ENCODE data around the gene GALK2.
"Not testable (repeated sequence)": the region's sequence is repeated elsewhere in the genome, so short reads cannot be mapped to it uniquely, and the experiment has no call there.

The GALK2 gene

GRCh38 chr15:49168016-49168415 is 2.0 kb upstream of the GALK2 start:
- no peak for DNase-seq

- no peak for DNase-seq
These were observed 1.7 kb downstream of the GALK2 start for GRCh38 chr15:49171790-49172189.

- no peak for DNase-seq
These were observed 4.9 kb downstream of the GALK2 start for GRCh38 chr15:49174902-49175301.

GRCh38 chr15:49175582-49176397 is 5.7 kb downstream of the GALK2 start:
- DNase-seq = not testable (repeated sequence)

GRCh38 chr15:49178497-49178896 is 8.4 kb downstream of the GALK2 start:
- no peak for DNase-seq

GRCh38 chr15:49179433-49180190 is 9.6 kb downstream of the GALK2 start:
- no peak for DNase-seq

GRCh38 chr15:49182128-49182527 is 12.1 kb downstream of the GALK2 start:
- no peak for DNase-seq

GRCh38 chr15:49183741-49184140 is 13.7 kb downstream of the GALK2 start:
- not testable (repeated sequence) for DNase-seq

- peak; percentile 38 for DNase-seq
These were observed 15.4 kb downstream of the GALK2 start for GRCh38 chr15:49185473-49185872.

GRCh38 chr15:49187549-49188245 is 17.6 kb downstream of the GALK2 start:
- no peak for DNase-seq

- DNase-seq = no peak
These were observed 18.9 kb downstream of the GALK2 start for GRCh38 chr15:49188933-49189332.

- no peak for DNase-seq
These were observed 19.6 kb downstream of the GALK2 start for GRCh38 chr15:49189631-49190030.

GRCh38 chr15:49190586-49190985 is 20.5 kb downstream of the GALK2 start:
- no peak for DNase-seq

- DNase-seq = no peak
These were observed 21.8 kb downstream of the GALK2 start for GRCh38 chr15:49191892-49192291.

GRCh38 chr15:49196856-49197255 is 26.8 kb downstream of the GALK2 start:
- no peak for DNase-seq

- DNase-seq = no peak
These were observed 29.6 kb downstream of the GALK2 start for GRCh38 chr15:49199666-49200065.

- no peak for DNase-seq
These were observed 30.3 kb downstream of the GALK2 start for GRCh38 chr15:49200347-49200746.

- DNase-seq = not testable (repeated sequence)
These were observed 38.1 kb downstream of the GALK2 start for GRCh38 chr15:49208102-49208501.

- DNase-seq = no peak
These were observed 42.9 kb downstream of the GALK2 start for GRCh38 chr15:49212897-49213296.

GRCh38 chr15:49215768-49216739 is 46.0 kb downstream of the GALK2 start:
- DNase-seq = no peak

- no peak for DNase-seq
These were observed 53.7 kb downstream of the GALK2 start for GRCh38 chr15:49223536-49224274.

Data from activated CD4-positive, alpha-beta T cell treated with anti-CD3 and anti-CD28 coated beads, Interleukin-2, amount 50 U/mL, for 16 hours (primary cell).